Hepatocyte (in vitro differentiated cells): ENCODE results near the gene REXO1. TPM values are rescaled to one million over a fixed set of nuclear protein-coding genes. Genes with fewer than 3 reads are reported as not detected.
A peak's percentile ranks its signal among the peaks of the same experiment; 100 is the strongest.

Experiments
- DNase-seq: peaks from one replicate; pipeline ENCODE4 v3.0.0-alpha.2; 2016; ENCODE audit warnings: low spot score
- H2AFZ ChIP-seq: fragments of 200-600 bp; sonication (generic); 2 replicates; pipeline ENCODE4 v1.6.0; 2016; ENCODE audit warnings: antibody characterized with exemption, mild to moderate bottlenecking
- H3K27ac ChIP-seq: fragments of 200-600 bp; sonication (generic); 2 replicates; pipeline ENCODE4 v1.5.1; 2016; ENCODE audit warnings: mild to moderate bottlenecking
- H3K27me3 ChIP-seq: fragments of 200-600 bp; sonication (generic); 2 replicates; pipeline ENCODE4 v1.6.1; 2016
- H3K36me3 ChIP-seq: fragments of 200-600 bp; sonication (generic); replicated peaks from 2 replicates; pipeline ENCODE4 v1.5.1; 2016; ENCODE audit warnings: low read depth; ENCODE audit not compliant: insufficient read depth
- H3K4me1 ChIP-seq: fragments of 200-600 bp; sonication (generic); 2 replicates; pipeline ENCODE4 v1.5.1; 2016; ENCODE audit warnings: mild to moderate bottlenecking, moderate library complexity; ENCODE audit not compliant: insufficient read depth
- H3K4me2 ChIP-seq: fragments of 200-600 bp; sonication (generic); 2 replicates; pipeline ENCODE4 v1.6.0; 2016
- H3K4me3 ChIP-seq: fragments of 200-600 bp; sonication (generic); 2 replicates; pipeline ENCODE4 v1.5.1; 2016; ENCODE audit warnings: mild to moderate bottlenecking
- H3K79me2 ChIP-seq: fragments of 200-600 bp; sonication (generic); 2 replicates; pipeline ENCODE4 v1.6.0; 2017; ENCODE audit warnings: mild to moderate bottlenecking
- H3K9me2 ChIP-seq: fragments of 200-600 bp; sonication (generic); replicated peaks from 2 replicates; pipeline ENCODE4 v1.6.0; 2017; ENCODE audit warnings: mild to moderate bottlenecking; ENCODE audit not compliant: insufficient read depth
- H3K9me3 ChIP-seq: fragments of 200-600 bp; sonication (generic); 2 replicates; pipeline ENCODE4 v1.5.1; 2016; ENCODE audit warnings: low read depth, mild to moderate bottlenecking
- H4K20me1 ChIP-seq: fragments of 200-600 bp; sonication (generic); 2 replicates; pipeline ENCODE4 v1.6.0; 2016; ENCODE audit warnings: mild to moderate bottlenecking; ENCODE audit not compliant: insufficient read depth, poor library complexity, severe bottlenecking
- CTCF ChIP-seq: fragments of 200-600 bp; sonication (generic); IDR thresholded peaks from 2 replicates; pipeline ENCODE4 v1.5.1; 2016; ENCODE audit warnings: antibody characterized with exemption, mild to moderate bottlenecking; ENCODE audit not compliant: poor library complexity
- EZH2 ChIP-seq: fragments of 200-600 bp; sonication (generic); IDR thresholded peaks from 2 replicates; pipeline ENCODE4 v1.6.1; 2016; ENCODE audit warnings: antibody characterized with exemption, mild to moderate bottlenecking, borderline replicate concordance
- EZH2phosphoT487 ChIP-seq: fragments of 200-600 bp; sonication (generic); IDR thresholded peaks from one replicate; pipeline ENCODE4 v1.6.1; 2018; ENCODE audit warnings: antibody characterized with exemption, mild to moderate bottlenecking, low read depth, moderate library complexity; ENCODE audit not compliant: unreplicated experiment, severe bottlenecking
- WGBS: methylation state at CpG from one replicate; pipeline ENCODE4 v1.1.6; 2016; ENCODE audit warnings: low lambda C conversion rate; ENCODE audit errors: missing lambda C conversion rate; 5-methylcytosine and 5-hydroxymethylcytosine counted together
- polyA plus RNA-seq: library from polyadenylated mRNA; unstranded; fragments of >200 nt; fragmentation: Nextera tagmentation; extraction: Ambion mirVana; gene quantifications from 2 replicates; pipeline ENCODE4 v1.2.1, GENCODE V29; 2016
- total RNA-seq: library from RNA; depleted of rRNA; stranded (reverse); fragments of >200 nt; gene quantifications from 2 replicates; pipeline ENCODE4 v1.2.3, GENCODE V29; 2014

REXO1 gene
- total and polyA plus RNA-seq, 2 experiments from 2014 or later, result 13.4 to 22.8 TPM

GRCh38 chr19:1829958-1830357 lies 18.3 kb downstream of the REXO1 start:
- 74% methylated on average over 11 of the region's 11 CpGs for WGBS
- H3K9me3 ChIP-seq, result no peaks in the 10 kb centered on the region
- peaks cover 22% of the 10 kb centered on the region for H4K20me1 ChIP-seq
- H3K27ac ChIP-seq, result no peak overlapping the region
- H3K4me1 ChIP-seq, result peaks cover 5% of the 10 kb centered on the region
- H3K27me3 ChIP-seq, result no peaks in the 10 kb centered on the region
- H3K36me3 ChIP-seq, result no peaks in the 10 kb centered on the region
- TF ChIP-seq EZH2 (no peak), CTCF (no peak), EZH2phosphoT487 (no peak)
- no peak overlapping the region for H3K4me3 ChIP-seq
- peaks cover 39% of the 10 kb centered on the region for H3K79me2 ChIP-seq
- no peak for DNase-seq
- no peaks in the 10 kb centered on the region for H3K9me2 ChIP-seq
- H3K4me2 ChIP-seq, result no peak overlapping the region
- H2AFZ ChIP-seq, result no peak overlapping the region

GRCh38 chr19:1828279-1829238 lies 19.7 kb downstream of the REXO1 start:
- H3K4me1 ChIP-seq, result peaks cover 5% of the 10 kb centered on the region
- H3K4me2 ChIP-seq, result no peak overlapping the region
- no peak for TF ChIP-seq EZH2
- TF ChIP-seq EZH2phosphoT487, result no peak
- TF ChIP-seq CTCF, result no peak
- H3K9me2 ChIP-seq, result no peaks in the 10 kb centered on the region
- no peak for DNase-seq
- no peak overlapping the region for H2AFZ ChIP-seq
- no peak overlapping the region for H3K4me3 ChIP-seq
- H3K36me3 ChIP-seq, result no peaks in the 10 kb centered on the region
- peaks cover 15% of the 10 kb centered on the region for H4K20me1 ChIP-seq
- peaks cover 34% of the 10 kb centered on the region for H3K79me2 ChIP-seq
- 99% methylated on average over 45 of the region's 57 CpGs for WGBS
- H3K9me3 ChIP-seq, result no peaks in the 10 kb centered on the region
- no peak overlapping the region for H3K27ac ChIP-seq
- H3K27me3 ChIP-seq, result no peaks in the 10 kb centered on the region

DNA sequence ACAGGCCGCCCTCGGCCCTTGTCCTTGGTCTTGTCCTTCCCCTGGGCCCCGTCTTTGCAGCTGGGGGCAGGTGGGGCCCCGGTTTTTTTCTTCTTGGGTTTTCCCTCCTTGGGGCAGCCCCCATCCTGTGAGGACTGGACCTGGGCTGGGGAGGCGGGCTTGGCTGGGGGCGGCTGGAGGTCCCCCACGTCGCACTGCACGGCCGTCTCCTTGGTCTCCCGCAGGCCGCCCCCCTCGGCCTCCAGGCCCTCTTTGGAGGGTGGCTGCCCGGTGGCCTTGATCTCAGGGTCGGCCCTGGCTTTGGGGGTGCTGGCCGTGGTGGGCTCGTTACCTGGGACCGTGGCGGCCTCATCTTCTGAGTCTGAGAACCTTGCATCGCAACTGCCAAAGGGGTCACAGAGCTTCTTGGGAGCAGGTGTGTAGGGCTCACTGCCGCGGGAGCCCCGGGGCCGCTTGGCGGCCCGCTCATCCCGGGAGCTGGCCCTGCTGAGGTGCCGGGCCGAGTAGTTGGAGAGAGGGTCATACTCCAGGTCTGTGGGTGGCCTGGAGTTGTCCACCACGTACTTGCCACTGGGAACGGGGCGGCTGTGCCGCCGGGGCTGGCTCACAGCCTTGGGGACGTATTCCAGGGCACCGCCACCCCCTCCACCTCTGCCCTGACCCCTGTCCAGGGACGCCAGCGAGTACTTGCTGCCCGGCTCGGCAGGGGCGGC lies 20.6 kb downstream of the REXO1 start:
- H3K4me2 ChIP-seq, result no peak overlapping the region
- DNase-seq, result no peak
- no peak overlapping the region for H2AFZ ChIP-seq
- H3K4me1 ChIP-seq, result peaks cover 5% of the 10 kb centered on the region
- H3K4me3 ChIP-seq, result no peak overlapping the region
- H3K27ac ChIP-seq, result peak overlapping the region; percentile 90
- no peaks in the 10 kb centered on the region for H3K27me3 ChIP-seq
- no peaks in the 10 kb centered on the region for H3K36me3 ChIP-seq
- peaks cover 11% of the 10 kb centered on the region for H4K20me1 ChIP-seq
- H3K9me3 ChIP-seq, result no peaks in the 10 kb centered on the region
- H3K79me2 ChIP-seq, result peaks cover 25% of the 10 kb centered on the region
- no peak for TF ChIP-seq EZH2phosphoT487
- no peak for TF ChIP-seq CTCF
- TF ChIP-seq EZH2, result no peak
- H3K9me2 ChIP-seq, result no peaks in the 10 kb centered on the region
- 97% methylated on average over 35 of the region's 41 CpGs for WGBS
